Measurements from ENCODE around the gene TPX2. TPM values are rescaled to one million over a fixed set of nuclear protein-coding genes. Genes with fewer than 3 reads are reported as not detected.
A peak's percentile ranks its signal among the peaks of the same experiment; 100 is the strongest.

TPX2 gene
- total RNA-seq, 1 experiment from 2014 or later, result 179 TPM

DNA sequence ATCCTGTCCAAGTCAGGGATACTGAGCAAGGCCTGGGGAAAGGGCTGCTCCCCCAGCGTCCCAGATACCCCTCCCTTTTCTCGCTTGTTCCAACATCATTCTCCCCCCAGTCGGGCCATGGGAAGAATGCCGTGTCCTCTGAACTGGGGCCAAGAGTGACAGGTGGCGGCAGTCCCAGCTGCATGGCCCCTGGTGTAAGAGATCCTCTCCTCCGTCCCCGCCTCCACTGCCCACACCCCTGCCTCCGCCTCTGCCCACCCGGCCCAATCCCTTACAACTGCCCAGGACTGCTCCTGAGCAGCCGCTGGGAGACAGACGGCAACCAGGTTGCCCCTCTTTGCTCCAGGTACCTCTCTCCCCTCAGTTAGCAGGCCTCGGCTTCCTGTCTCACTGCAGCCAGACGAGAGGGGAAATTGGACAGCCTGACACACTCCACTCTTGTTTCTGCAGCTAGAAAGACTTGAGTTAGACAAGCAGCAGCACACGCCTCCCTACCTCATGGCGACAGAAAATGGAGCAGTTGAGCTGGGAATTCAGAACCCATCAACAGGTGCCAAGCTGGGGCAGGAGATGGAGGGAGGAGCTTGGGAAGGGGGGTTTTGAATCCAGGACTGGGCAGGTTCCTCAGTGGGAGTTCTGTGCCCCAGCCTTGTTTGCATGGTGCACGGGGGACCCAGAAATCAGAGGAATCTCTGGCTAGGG, 80.1 kb downstream of the TPX2 start, which contains the start of gene MYLK2:
Gene MYLK2, plus strand, starts transcription at position 274 of the 702 bp plus-strand sequence. Its CDS starts 225 bp downstream, at position 499.
- Mint-ChIP-seq H3K27ac (ENCODE audit: unreplicated experiment) (no peak within 1 kb of the TSS), H3K9me3 (ENCODE audit: low read depth, unreplicated experiment) (no peaks in the 10 kb centered on the region), H3K36me3 (ENCODE audit: insufficient read depth, unreplicated experiment) (peaks cover 6% of the 10 kb centered on the region), H3K27me3 (ENCODE audit: unreplicated experiment) (no peaks in the 10 kb centered on the region), H3K4me1 (ENCODE audit: low read depth, unreplicated experiment) (no peaks in the 10 kb centered on the region), H3K4me3 (ENCODE audit: low read depth, unreplicated experiment) (no peak within 1 kb of the TSS)
- CTCF ChIA-PET, result interaction anchor here (0.5 kb wide), 1 partner anchor 87 kb away, joined by 3 read pairs; no protein-coding TSS in a partner anchor
- no peak for DNase-seq
- no TSS peak for BruUV-seq (replicated peaks)
- TF ChIP-seq, protein P1, sequence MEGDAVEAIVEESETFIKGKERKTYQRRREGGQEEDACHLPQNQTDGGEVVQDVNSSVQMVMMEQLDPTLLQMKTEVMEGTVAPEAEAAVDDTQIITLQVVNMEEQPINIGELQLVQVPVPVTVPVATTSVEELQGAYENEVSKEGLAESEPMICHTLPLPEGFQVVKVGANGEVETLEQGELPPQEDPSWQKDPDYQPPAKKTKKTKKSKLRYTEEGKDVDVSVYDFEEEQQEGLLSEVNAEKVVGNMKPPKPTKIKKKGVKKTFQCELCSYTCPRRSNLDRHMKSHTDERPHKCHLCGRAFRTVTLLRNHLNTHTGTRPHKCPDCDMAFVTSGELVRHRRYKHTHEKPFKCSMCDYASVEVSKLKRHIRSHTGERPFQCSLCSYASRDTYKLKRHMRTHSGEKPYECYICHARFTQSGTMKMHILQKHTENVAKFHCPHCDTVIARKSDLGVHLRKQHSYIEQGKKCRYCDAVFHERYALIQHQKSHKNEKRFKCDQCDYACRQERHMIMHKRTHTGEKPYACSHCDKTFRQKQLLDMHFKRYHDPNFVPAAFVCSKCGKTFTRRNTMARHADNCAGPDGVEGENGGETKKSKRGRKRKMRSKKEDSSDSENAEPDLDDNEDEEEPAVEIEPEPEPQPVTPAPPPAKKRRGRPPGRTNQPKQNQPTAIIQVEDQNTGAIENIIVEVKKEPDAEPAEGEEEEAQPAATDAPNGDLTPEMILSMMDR (IDR thresholded peaks at IDR 0.05; ENCODE audit: unreplicated experiment), result no peak
- intact Hi-C loops (cut with micrococcal nuclease; ENCODE audit: unreplicated experiment), result no loop called here

GRCh38 chr20:31820228-31820627, 81.1 kb downstream of the TPX2 start:
- Mint-ChIP-seq H3K36me3 (ENCODE audit: insufficient read depth, unreplicated experiment) (peaks cover 6% of the 10 kb centered on the region), H3K9me3 (ENCODE audit: low read depth, unreplicated experiment) (no peaks in the 10 kb centered on the region), H3K27ac (ENCODE audit: unreplicated experiment) (no peak overlapping the region), H3K4me1 (ENCODE audit: low read depth, unreplicated experiment) (no peaks in the 10 kb centered on the region), H3K4me3 (ENCODE audit: low read depth, unreplicated experiment) (no peak overlapping the region), H3K27me3 (ENCODE audit: unreplicated experiment) (no peaks in the 10 kb centered on the region)
- BruUV-seq (replicated peaks), result no TSS peak
- CTCF ChIA-PET, result interaction anchor here (0.6 kb wide), 1 partner anchor 72 kb away, joined by 5 read pairs; no protein-coding TSS in a partner anchor
- no peak for DNase-seq
- TF ChIP-seq, protein P1 (IDR thresholded peaks at IDR 0.05; ENCODE audit: unreplicated experiment), result no peak
- intact Hi-C loops (cut with micrococcal nuclease; ENCODE audit: unreplicated experiment), result no loop called here

DNA sequence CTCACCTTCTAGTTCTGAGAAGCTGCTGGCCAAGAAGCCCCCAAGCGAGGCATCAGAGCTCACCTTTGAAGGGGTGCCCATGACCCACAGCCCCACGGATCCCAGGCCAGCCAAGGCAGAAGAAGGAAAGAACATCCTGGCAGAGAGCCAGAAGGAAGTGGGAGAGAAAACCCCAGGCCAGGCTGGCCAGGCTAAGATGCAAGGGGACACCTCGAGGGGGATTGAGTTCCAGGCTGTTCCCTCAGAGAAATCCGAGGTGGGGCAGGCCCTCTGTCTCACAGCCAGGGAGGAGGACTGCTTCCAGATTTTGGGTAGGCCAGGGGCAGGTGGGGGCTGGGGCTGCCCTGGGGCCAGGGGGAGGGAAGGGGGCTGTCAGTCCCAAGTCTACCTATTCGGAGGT, 82.3 kb downstream of the TPX2 start:
- no peak overlapping the region for H3K4me3 Mint-ChIP-seq (ENCODE audit: low read depth, unreplicated experiment)
- peak; percentile 41 for DNase-seq
- no TSS peak for BruUV-seq (replicated peaks)
- H3K27ac Mint-ChIP-seq (ENCODE audit: unreplicated experiment), result no peak overlapping the region
- TF ChIP-seq, protein P1 (IDR thresholded peaks at IDR 0.05; ENCODE audit: unreplicated experiment), result no peak
- intact Hi-C loops (cut with micrococcal nuclease; ENCODE audit: unreplicated experiment), result no loop called here
- H3K27me3 Mint-ChIP-seq (ENCODE audit: unreplicated experiment), result no peaks in the 10 kb centered on the region
- CTCF ChIA-PET, result interaction anchor here (0.7 to 3.5 kb wide), 4 partner anchors 21 to 217 kb away, joined by 3 to 27 read pairs (median 4); no protein-coding TSS in a partner anchor
- H3K4me1 Mint-ChIP-seq (ENCODE audit: low read depth, unreplicated experiment), result no peaks in the 10 kb centered on the region
- H3K36me3 Mint-ChIP-seq (ENCODE audit: insufficient read depth, unreplicated experiment), result no peaks in the 10 kb centered on the region
- no peaks in the 10 kb centered on the region for H3K9me3 Mint-ChIP-seq (ENCODE audit: low read depth, unreplicated experiment)

- no TSS peak for BruUV-seq (replicated peaks)
- no peaks in the 10 kb centered on the region for H3K36me3 Mint-ChIP-seq (ENCODE audit: insufficient read depth, unreplicated experiment)
- CTCF ChIA-PET, result interaction anchor here (0.7 to 3.5 kb wide), 12 partner anchors 16 to 830 kb away, joined by 3 to 27 read pairs (median 4); partner anchors contain the start of genes FOXS1 and PDRG1
- H3K4me1 Mint-ChIP-seq (ENCODE audit: low read depth, unreplicated experiment), result no peaks in the 10 kb centered on the region
- peak overlapping the region; percentile 35 for H3K4me3 Mint-ChIP-seq (ENCODE audit: low read depth, unreplicated experiment)
- H3K9me3 Mint-ChIP-seq (ENCODE audit: low read depth, unreplicated experiment), result no peaks in the 10 kb centered on the region
- no peak overlapping the region for H3K27ac Mint-ChIP-seq (ENCODE audit: unreplicated experiment)
- intact Hi-C loops (cut with micrococcal nuclease; ENCODE audit: unreplicated experiment), result loop anchor here (1.0 to 2.0 kb wide), 4 partner anchors 24 to 269 kb away; partner anchors contain the start of gene PDRG1
- TF ChIP-seq, protein P1 (IDR thresholded peaks at IDR 0.05; ENCODE audit: unreplicated experiment), result peak; percentile 100
- no peaks in the 10 kb centered on the region for H3K27me3 Mint-ChIP-seq (ENCODE audit: unreplicated experiment)
- peak; percentile 88 for DNase-seq
These were observed 83.6 kb downstream of the TPX2 start for GRCh38 chr20:31822421-31823330.
